Keratinocyte (primary cell): ENCODE data around the gene SETDB1. TPM values are rescaled to one million over a fixed set of nuclear protein-coding genes. Genes with fewer than 3 reads are reported as not detected.

Source experiments
- DNase-seq: peaks from one replicate; pipeline ENCODE4 v3.0.0-alpha.2; 2011; ENCODE audit warnings: low read depth, missing footprints, low spot score
- FAIRE-seq: peaks from 2 replicates; lab custom pipeline; 2011; peaks lifted over from hg19 to GRCh38; lab: Jason Lieb, UNC
- H2AFZ ChIP-seq: 2 replicates; pipeline ENCODE4 v1.6.0; 2012; ENCODE audit warnings: low read length, control low read depth, inconsistent platforms; ENCODE audit not compliant: control insufficient read depth
- H3K27ac ChIP-seq: 2 replicates; pipeline ENCODE4 v1.5.1; 2011; ENCODE audit warnings: low read length; ENCODE audit not compliant: control insufficient read depth, insufficient read depth
- H3K27me3 ChIP-seq: 3 replicates; pipeline ENCODE4 v1.6.0; 2011; ENCODE audit warnings: low read length; ENCODE audit not compliant: control insufficient read depth, insufficient read depth; ENCODE audit errors: extremely low read depth
- H3K36me3 ChIP-seq, 2 experiments: 2 replicates in 1 of 2; 3 replicates in 1 of 2; pipeline ENCODE4 v1.5.1; 2011; ENCODE audit warnings: low read length in 2 of 2, mild to moderate bottlenecking in 1 of 2; ENCODE audit not compliant: control insufficient read depth in 2 of 2, insufficient read depth in 2 of 2; ENCODE audit errors: extremely low read depth in 1 of 2
- H3K4me1 ChIP-seq: 3 replicates; pipeline ENCODE4 v1.5.1; 2011; ENCODE audit warnings: low read length; ENCODE audit not compliant: control insufficient read depth, insufficient read depth; ENCODE audit errors: extremely low read depth
- H3K4me2 ChIP-seq: 3 replicates; pipeline ENCODE4 v1.6.0; 2011; ENCODE audit warnings: low read depth, low read length; ENCODE audit not compliant: control insufficient read depth, insufficient read depth; ENCODE audit errors: extremely low read depth
- H3K4me3 ChIP-seq, 3 experiments: fragments of 200-600 bp in 1 of 3; sonication (generic) in 1 of 3; 2 replicates in 2 of 3; 3 replicates in 1 of 3; pipeline ENCODE4 v1.5.1; 2011 to 2016; ENCODE audit warnings: low read length in 3 of 3, mild to moderate bottlenecking in 3 of 3, control low read depth in 2 of 3, inconsistent platforms in 1 of 3, low read depth in 1 of 3, mixed read lengths in 1 of 3, mixed run types in 1 of 3, moderate library complexity in 1 of 3; ENCODE audit not compliant: control insufficient read depth in 2 of 3, insufficient read depth in 2 of 3; ENCODE audit errors: extremely low read depth in 1 of 3
- H3K79me2 ChIP-seq: 2 replicates; pipeline ENCODE4 v1.6.0; 2012; ENCODE audit warnings: low read length; ENCODE audit not compliant: control insufficient read depth, insufficient read depth
- H3K9ac ChIP-seq: 3 replicates; pipeline ENCODE4 v1.6.0; 2011; ENCODE audit warnings: low read length; ENCODE audit not compliant: control insufficient read depth, insufficient read depth; ENCODE audit errors: extremely low read depth
- H3K9me1 ChIP-seq: 3 replicates; pipeline ENCODE4 v1.6.0; 2011; ENCODE audit warnings: low read length; ENCODE audit not compliant: control insufficient read depth, insufficient read depth; ENCODE audit errors: extremely low read depth
- H3K9me3 ChIP-seq: 2 replicates; pipeline ENCODE4 v1.5.1; 2012; ENCODE audit warnings: low read depth, low read length; ENCODE audit not compliant: control insufficient read depth
- H4K20me1 ChIP-seq: 3 replicates; pipeline ENCODE4 v1.6.0; 2011; ENCODE audit warnings: low read length; ENCODE audit not compliant: control insufficient read depth, insufficient read depth; ENCODE audit errors: extremely low read depth
- EZH2 ChIP-seq: IDR thresholded peaks from one replicate; pipeline ENCODE4 v1.6.1; 2012; ENCODE audit warnings: inconsistent platforms, mild to moderate bottlenecking, low read length, moderate library complexity
- dilution Hi-C: fragments of 300-500 bp; cut with MboI; formaldehyde crosslinking; loops from one replicate; pipeline ENCODE4 v1.7.0; 2020; ENCODE audit warnings: low sequenced_read_pairs; ENCODE audit not compliant: extremely low pct_ligation_motif_present
- polyA plus RNA-seq, 5 experiments: library from polyadenylated mRNA; depleted of rRNA in 3 of 5; stranded (reverse) in 3 of 5; stranded (forward) in 1 of 5; unstranded in 1 of 5; fragments of >200 nt; gene quantifications; 1 replicate in 1 of 5; 2 replicates in 3 of 5; 3 replicates in 1 of 5; pipeline versions ENCODE4 v1.2.1 to v1.2.3, GENCODE V29; 2011 to 2012; ENCODE audit warnings: missing spikeins in 2 of 5, low read depth in 1 of 5, low replicate concordance in 1 of 5
- TF ChIP-seq, protein P1 (sequence below), 3 experiments: IDR thresholded peaks in 1 of 3; conservative IDR thresholded peaks in 1 of 3; optimal IDR thresholded peaks in 1 of 3; 2 replicates in 2 of 3; 3 replicates in 1 of 3; pipeline versions ENCODE3 to v1.5.1; 2011; ENCODE audit warnings: low read length in 3 of 3, mild to moderate bottlenecking in 3 of 3, moderate library complexity in 2 of 3, control low read depth in 1 of 3, inconsistent platforms in 1 of 3; ENCODE audit not compliant: insufficient read depth in 2 of 3; ENCODE audit errors: extremely low read depth in 1 of 3

Gene SETDB1
- polyA plus RNA-seq, 1 donor (not counting 4 experiments of a cell fraction or from before 2014, with no cell fraction given) = 31.3 TPM

DNA sequence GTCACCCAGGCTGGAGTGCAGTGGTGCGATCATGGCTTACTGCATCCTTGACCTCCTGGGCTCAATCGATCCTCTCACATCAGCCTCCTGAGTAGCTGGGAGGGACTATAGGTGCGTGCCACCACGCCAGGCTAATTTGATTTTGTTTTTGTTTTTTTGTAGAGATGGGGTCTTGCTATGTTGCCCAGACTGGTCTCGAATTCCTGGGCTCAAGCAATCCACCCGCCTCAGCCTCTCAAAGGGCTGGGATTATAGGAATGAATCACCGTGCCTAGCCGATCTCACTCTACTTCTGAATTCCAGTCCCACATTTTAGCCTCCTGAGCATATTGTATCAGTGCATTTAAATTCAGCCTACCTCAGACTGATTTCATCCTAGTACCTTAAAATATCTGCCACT is 37.4 kb upstream of the SETDB1 start:
- DNase-seq (no peak), FAIRE-seq (no peak)
- Histone ChIP-seq H2AFZ (no peak overlapping the region), H3K27ac (no peak overlapping the region), H3K9me3 (no peaks in the 10 kb centered on the region), H3K9ac (no peak overlapping the region), H3K4me3 (no peak overlapping the region), H3K79me2 (no peaks in the 10 kb centered on the region), H4K20me1 (no peaks in the 10 kb centered on the region), H3K4me2 (no peak overlapping the region), H3K9me1 (no peaks in the 10 kb centered on the region), H3K4me1 (no peaks in the 10 kb centered on the region), H3K36me3 (no peaks in the 10 kb centered on the region), H3K27me3 (no peaks in the 10 kb centered on the region)
- dilution Hi-C loops = no loop called here
- no peak for TF ChIP-seq EZH2
- TF ChIP-seq, protein P1, sequence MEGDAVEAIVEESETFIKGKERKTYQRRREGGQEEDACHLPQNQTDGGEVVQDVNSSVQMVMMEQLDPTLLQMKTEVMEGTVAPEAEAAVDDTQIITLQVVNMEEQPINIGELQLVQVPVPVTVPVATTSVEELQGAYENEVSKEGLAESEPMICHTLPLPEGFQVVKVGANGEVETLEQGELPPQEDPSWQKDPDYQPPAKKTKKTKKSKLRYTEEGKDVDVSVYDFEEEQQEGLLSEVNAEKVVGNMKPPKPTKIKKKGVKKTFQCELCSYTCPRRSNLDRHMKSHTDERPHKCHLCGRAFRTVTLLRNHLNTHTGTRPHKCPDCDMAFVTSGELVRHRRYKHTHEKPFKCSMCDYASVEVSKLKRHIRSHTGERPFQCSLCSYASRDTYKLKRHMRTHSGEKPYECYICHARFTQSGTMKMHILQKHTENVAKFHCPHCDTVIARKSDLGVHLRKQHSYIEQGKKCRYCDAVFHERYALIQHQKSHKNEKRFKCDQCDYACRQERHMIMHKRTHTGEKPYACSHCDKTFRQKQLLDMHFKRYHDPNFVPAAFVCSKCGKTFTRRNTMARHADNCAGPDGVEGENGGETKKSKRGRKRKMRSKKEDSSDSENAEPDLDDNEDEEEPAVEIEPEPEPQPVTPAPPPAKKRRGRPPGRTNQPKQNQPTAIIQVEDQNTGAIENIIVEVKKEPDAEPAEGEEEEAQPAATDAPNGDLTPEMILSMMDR (optimal IDR thresholded peaks at IDR 0.05 in 1 of 3, IDR thresholded peaks at IDR 0.05 in 1 of 3, conservative IDR thresholded peaks at IDR 0.05 in 1 of 3; ENCODE audit: extremely low read depth in 1 of 3, insufficient read depth in 2 of 3, low read length in 3 of 3) = no peak

DNA sequence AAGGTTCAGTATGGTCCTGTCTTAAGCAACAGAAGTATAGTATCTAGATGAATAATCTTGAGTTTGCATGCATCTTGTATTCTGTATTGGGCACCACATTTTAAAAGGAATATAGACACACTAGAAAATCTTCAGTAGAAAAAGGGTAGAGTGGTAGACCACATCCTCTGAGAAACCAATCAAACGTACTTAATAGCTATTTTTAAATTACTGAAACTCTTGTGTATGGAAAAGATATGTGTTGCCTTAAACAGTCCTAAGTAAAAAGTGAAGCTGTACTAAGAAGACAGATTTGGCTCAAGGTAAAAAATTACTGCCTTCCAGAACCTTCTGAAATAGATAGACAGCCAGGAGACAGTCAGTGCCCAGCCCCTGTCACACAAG is 36.1 kb upstream of the SETDB1 start:
- Histone ChIP-seq H2AFZ (no peak overlapping the region), H3K27ac (no peak overlapping the region), H3K9ac (no peak overlapping the region), H3K27me3 (no peaks in the 10 kb centered on the region), H3K4me1 (no peaks in the 10 kb centered on the region), H3K4me3 (no peak overlapping the region), H3K9me1 (no peaks in the 10 kb centered on the region), H3K36me3 (no peaks in the 10 kb centered on the region), H3K4me2 (no peak overlapping the region), H3K9me3 (no peaks in the 10 kb centered on the region), H4K20me1 (no peaks in the 10 kb centered on the region), H3K79me2 (no peaks in the 10 kb centered on the region)
- no peak for FAIRE-seq
- no peak for DNase-seq
- TF ChIP-seq, protein P1 (optimal IDR thresholded peaks at IDR 0.05 in 1 of 3, IDR thresholded peaks at IDR 0.05 in 1 of 3, conservative IDR thresholded peaks at IDR 0.05 in 1 of 3; ENCODE audit: extremely low read depth in 1 of 3, insufficient read depth in 2 of 3, low read length in 3 of 3) = no peak
- no peak for TF ChIP-seq EZH2
- dilution Hi-C loops = no loop called here
